K562 (cell line): ENCODE data around the gene PPP1R12B. TPM values are rescaled to one million over a fixed set of nuclear protein-coding genes. Genes with fewer than 3 reads are reported as not detected.

ENCODE experiments used
- ATAC-seq: fragments of 200-7000 bp; cut with Tn5 transposase; 3 replicates; pipeline ENCODE4 v1.9.1; 2020; ENCODE audit warnings: moderate library complexity
- BruUV-seq: library from RNA; stranded (reverse); fragments of 400-500 nt; replicated peaks from 2 replicates; lab custom pipeline; 2021; lab: Mats Ljungman, UMichigan
- CTCF ChIA-PET: fragments of 300-600 bp; formaldehyde crosslinking; extraction: SDS; loops from one replicate; lab custom pipeline; 2021; ENCODE audit warnings: low intra/inter-chr PET ratio; lab: Yijun Ruan, JAX
- POLR2A ChIA-PET: fragments of 300-600, 350-650 bp; sonication (Branson Sonifier 250); formaldehyde crosslinking; extraction: SDS; loops from one replicate; lab custom pipeline; 2021; ENCODE audit warnings: antibody characterized with exemption, inconsistent platforms; lab: Yijun Ruan, JAX
- DNase-seq, 4 experiments: peaks; one replicate each; pipeline versions ENCODE4 v3.0.0 to v3.0.0-alpha.2; 2011 to 2018; ENCODE audit warnings: low spot score in 3 of 4, mixed read lengths in 3 of 4; ENCODE audit errors: extremely low read depth in 1 of 4
- FAIRE-seq: peaks from 2 replicates; lab custom pipeline; 2011; peaks lifted over from hg19 to GRCh38; lab: Jason Lieb, UNC
- H2AFZ ChIP-seq: 2 replicates; pipeline ENCODE4 v1.6.0; 2011; ENCODE audit warnings: low read depth, low read length, control low read depth, inconsistent platforms
- H3K27ac ChIP-seq: fragments of 200-600 bp; 3 replicates; pipeline ENCODE4 v1.8.0; 2011; ENCODE audit warnings: low read depth, mild to moderate bottlenecking, control low read depth, inconsistent platforms, low read length, moderate library complexity, mixed read lengths; ENCODE audit errors: extremely low read depth
- H3K27me3 ChIP-seq, 2 experiments: fragments of 300-600 bp in 1 of 2; 2 replicates in 1 of 2; 3 replicates in 1 of 2; pipeline versions ENCODE4 v1.6.0 to v1.8.0; 2011; ENCODE audit warnings: inconsistent platforms in 2 of 2, low read length in 2 of 2, mild to moderate bottlenecking in 1 of 2, mixed read lengths in 1 of 2, moderate library complexity in 1 of 2; ENCODE audit not compliant: control insufficient read depth in 2 of 2, insufficient read depth in 2 of 2
- H3K36me3 ChIP-seq: fragments of 300-600 bp; 3 replicates; pipeline ENCODE4 v1.8.0; 2011; ENCODE audit warnings: mild to moderate bottlenecking, low read length, inconsistent platforms; ENCODE audit not compliant: control insufficient read depth, insufficient read depth
- H3K4me1 ChIP-seq, 2 experiments: fragments of 200-600 bp in 1 of 2; replicated peaks in 1 of 2; 2 replicates in 1 of 2; 3 replicates in 1 of 2; pipeline versions ENCODE4 v1.5.1 to v1.8.0; 2011; ENCODE audit warnings: inconsistent platforms in 2 of 2, low read length in 2 of 2, mild to moderate bottlenecking in 1 of 2, mixed read lengths in 1 of 2, moderate library complexity in 1 of 2; ENCODE audit not compliant: control insufficient read depth in 2 of 2, insufficient read depth in 2 of 2
- H3K4me2 ChIP-seq: 2 replicates; pipeline ENCODE4 v1.6.1; 2011; ENCODE audit warnings: low read length, control low read depth, inconsistent platforms, mixed read lengths; ENCODE audit not compliant: insufficient read depth
- H3K4me3 ChIP-seq: fragments of 200-600 bp; sonication (generic), shearing (Covaris generic); 2 replicates; pipeline ENCODE4 v1.5.1; 2016; ENCODE audit warnings: control low read depth, inconsistent platforms
- H3K79me2 ChIP-seq: fragments of 200-600 bp; 3 replicates; pipeline ENCODE4 v1.8.0; 2011; ENCODE audit warnings: low read length, inconsistent platforms; ENCODE audit not compliant: control insufficient read depth, insufficient read depth
- H3K9ac ChIP-seq, 2 experiments: 2 replicates each; pipeline versions ENCODE4 v1.6.0 to v1.6.1; 2011; ENCODE audit warnings: low read depth in 2 of 2, low read length in 2 of 2, control low read depth in 1 of 2, inconsistent platforms in 1 of 2, mild to moderate bottlenecking in 1 of 2, mixed read lengths in 1 of 2; ENCODE audit not compliant: insufficient read depth in 1 of 2
- H3K9me1 ChIP-seq: one replicate; pipeline ENCODE4 v1.6.0; 2011; ENCODE audit warnings: inconsistent platforms, mild to moderate bottlenecking, low read length, moderate library complexity; ENCODE audit not compliant: control insufficient read depth, insufficient read depth
- H3K9me3 ChIP-seq: replicated peaks from 2 replicates; pipeline ENCODE4 v1.5.1; 2011; ENCODE audit warnings: low read depth, low read length, inconsistent platforms; ENCODE audit not compliant: control insufficient read depth, insufficient read depth
- H4K20me1 ChIP-seq: replicated peaks from 2 replicates; pipeline ENCODE4 v1.6.1; 2011; ENCODE audit warnings: low read length, inconsistent platforms, mixed read lengths; ENCODE audit not compliant: control insufficient read depth, insufficient read depth
- FOXP1 ChIP-seq: sonication (generic); formaldehyde crosslinking; IDR thresholded peaks from 2 replicates; pipeline ENCODE4 v1.8.0; 2022; ENCODE audit warnings: mild to moderate bottlenecking, missing genetic modification reagents
- PRMT5 ChIP-seq: sonication (generic); formaldehyde crosslinking; IDR thresholded peaks from 2 replicates; pipeline ENCODE4 v1.5.0; 2020; ENCODE audit warnings: missing genetic modification reagents
- ZBTB8A ChIP-seq: fragments of 450-650 bp; IDR thresholded peaks from 2 replicates; pipeline ENCODE4 v1.6.1; 2018; ENCODE audit warnings: mild to moderate bottlenecking, moderate library complexity; ENCODE audit not compliant: partially characterized antibody
- WGBS: fragments of 100-300 bp; shearing (Covaris generic); methylation state at CpG from one replicate; pipeline ENCODE4 v1.1.6; 2016; ENCODE audit warnings: low coverage, mixed read lengths; ENCODE audit not compliant: insufficient coverage; ENCODE audit errors: missing lambda C conversion rate; 5-methylcytosine and 5-hydroxymethylcytosine counted together
- in situ Hi-C: fragments of 300-500 bp; cut with MboI; formaldehyde crosslinking; loops from 4 replicates; pipeline ENCODE4 v1.15.0; 2018; ENCODE audit warnings: inconsistent platforms, mixed read lengths
- intact Hi-C: fragments of 100-400 bp; cut with micrococcal nuclease; formaldehyde crosslinking; loops from 2 replicates; pipeline ENCODE4 v1.14.2; 2022
- polyA plus RNA-seq, 8 experiments: library from polyadenylated mRNA; depleted of rRNA in 4 of 8; stranded (reverse) in 5 of 8; unstranded in 3 of 8; fragments of >200 nt; fragmentation: Nextera tagmentation in 2 of 8; fragmentation: Illumina TruSeq in 1 of 8; extraction: Ambion mirVana in 2 of 8; extraction: Trizol in 1 of 8; gene quantifications; 2 replicates each; pipeline versions ENCODE4 v1.2.1 to v1.2.3, GENCODE V29; 2011 to 2014; ENCODE audit warnings: inconsistent platforms in 1 of 8, missing spikeins in 1 of 8
- total RNA-seq, 7 experiments: library from RNA; depleted of rRNA in 6 of 7; stranded (reverse); fragments of >200 nt in 6 of 7; fragmentation: Illumina TruSeq in 2 of 7; extraction: Trizol in 2 of 7; gene quantifications; 2 replicates each; pipeline versions ENCODE4 v1.2.1 to v1.2.3, GENCODE V29; 2011 to 2021; ENCODE audit warnings: low replicate concordance in 1 of 7
- TF ChIP-seq, protein P1 (sequence below): fragments of 150-350 bp; conservative IDR thresholded peaks from 2 replicates; pipeline ENCODE4 v1.6.1; 2014; ENCODE audit warnings: low read length

The PPP1R12B gene
- total and polyA plus RNA-seq, 9 of the 15 experiments (the other 6 are each of a cell fraction or from before 2014, with no cell fraction given): 0.73 to 16.9 (median 13.6) TPM

DNA sequence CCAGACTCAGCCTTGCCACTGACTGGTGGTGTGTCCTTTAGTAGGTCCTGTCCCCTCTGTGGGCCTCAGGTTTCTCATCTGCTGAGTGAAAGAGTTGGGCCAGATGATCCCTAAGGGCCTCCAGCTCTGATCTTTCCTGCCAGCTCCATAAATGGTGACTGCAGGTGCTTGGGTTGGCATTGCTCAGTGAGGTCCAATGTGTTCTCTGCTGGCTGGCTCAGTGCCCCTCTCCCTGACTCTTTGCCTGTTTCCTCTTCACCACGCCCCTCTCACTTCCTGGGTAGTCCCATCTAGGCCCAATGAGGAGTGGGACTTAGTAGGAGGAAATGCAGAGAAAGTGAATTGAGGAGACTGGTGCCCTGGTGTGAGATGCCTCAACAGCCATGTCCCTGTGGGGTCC lies 43.3 kb upstream of the PPP1R12B start:
- ATAC-seq: no peak
- intact Hi-C loops: no loop called here
- POLR2A ChIA-PET: no interaction called here

More for the DNA sequence above, 43.3 kb upstream of the PPP1R12B start:
- Histone ChIP-seq H3K79me2 (no peaks in the 10 kb centered on the region), H3K4me2 (no peak overlapping the region), H3K9ac (no peak overlapping the region), H3K9me3 (no peaks in the 10 kb centered on the region), H3K9me1 (peaks cover 5% of the 10 kb centered on the region), H3K36me3 (no peaks in the 10 kb centered on the region), H3K27ac (no peak overlapping the region), H3K4me1 (no peaks in the 10 kb centered on the region), H4K20me1 (peaks cover 10% of the 10 kb centered on the region), H3K27me3 (peaks cover 33 to 86% of the 10 kb centered on the region in 2 experiments), H2AFZ (no peak overlapping the region), H3K4me3 (no peak overlapping the region)
- DNase-seq: no peak
- in situ Hi-C loops: loop anchor here (25.0 kb wide), 1 partner anchor 93 kb away; no protein-coding TSS in a partner anchor
- CTCF ChIA-PET: no interaction called here
- WGBS: 0% methylated on average over 1 of the region's 1 CpG
- FAIRE-seq: no peak
- BruUV-seq: no TSS peak
- TF ChIP-seq PRMT5 (CRISPR knock-in tag): no peak
- no peak for TF ChIP-seq ZBTB8A
- TF ChIP-seq, protein P1, sequence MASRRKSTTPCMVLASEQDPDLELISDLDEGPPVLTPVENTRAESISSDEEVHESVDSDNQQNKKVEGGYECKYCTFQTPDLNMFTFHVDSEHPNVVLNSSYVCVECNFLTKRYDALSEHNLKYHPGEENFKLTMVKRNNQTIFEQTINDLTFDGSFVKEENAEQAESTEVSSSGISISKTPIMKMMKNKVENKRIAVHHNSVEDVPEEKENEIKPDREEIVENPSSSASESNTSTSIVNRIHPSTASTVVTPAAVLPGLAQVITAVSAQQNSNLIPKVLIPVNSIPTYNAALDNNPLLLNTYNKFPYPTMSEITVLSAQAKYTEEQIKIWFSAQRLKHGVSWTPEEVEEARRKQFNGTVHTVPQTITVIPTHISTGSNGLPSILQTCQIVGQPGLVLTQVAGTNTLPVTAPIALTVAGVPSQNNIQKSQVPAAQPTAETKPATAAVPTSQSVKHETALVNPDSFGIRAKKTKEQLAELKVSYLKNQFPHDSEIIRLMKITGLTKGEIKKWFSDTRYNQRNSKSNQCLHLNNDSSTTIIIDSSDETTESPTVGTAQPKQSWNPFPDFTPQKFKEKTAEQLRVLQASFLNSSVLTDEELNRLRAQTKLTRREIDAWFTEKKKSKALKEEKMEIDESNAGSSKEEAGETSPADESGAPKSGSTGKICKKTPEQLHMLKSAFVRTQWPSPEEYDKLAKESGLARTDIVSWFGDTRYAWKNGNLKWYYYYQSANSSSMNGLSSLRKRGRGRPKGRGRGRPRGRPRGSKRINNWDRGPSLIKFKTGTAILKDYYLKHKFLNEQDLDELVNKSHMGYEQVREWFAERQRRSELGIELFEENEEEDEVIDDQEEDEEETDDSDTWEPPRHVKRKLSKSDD: no peak
- TF ChIP-seq FOXP1 (CRISPR knock-in tag): no peak
- TF ChIP-seq, all 486 proteins: peak for 0
